NT2/D1 (cell line): ENCODE measurements around the gene MPV17.

Experiments used
- DNase-seq: peaks from one replicate; pipeline ENCODE4 v3.0.0-alpha.2; 2011; ENCODE audit warnings: low read depth, low spot score
- H3K27me3 ChIP-seq: 2 replicates; pipeline ENCODE4 v1.6.0; 2011; ENCODE audit warnings: mild to moderate bottlenecking; ENCODE audit not compliant: insufficient read length, insufficient read depth
- H3K36me3 ChIP-seq: 2 replicates; pipeline ENCODE4 v1.6.1; 2011; ENCODE audit warnings: mild to moderate bottlenecking, low read length, mixed read lengths; ENCODE audit not compliant: insufficient read depth, insufficient read length
- H3K4me1 ChIP-seq: 2 replicates; pipeline ENCODE4 v1.5.1; 2011; ENCODE audit not compliant: insufficient read depth, insufficient read length
- H3K4me3 ChIP-seq: 2 replicates; pipeline ENCODE4 v1.5.1; 2011; ENCODE audit warnings: low read depth; ENCODE audit not compliant: insufficient read length
- H3K9ac ChIP-seq: 2 replicates; pipeline ENCODE4 v1.6.0; 2011; ENCODE audit warnings: low read depth; ENCODE audit not compliant: insufficient read length
- H3K9me3 ChIP-seq: 2 replicates; pipeline ENCODE4 v1.5.1; 2011; ENCODE audit warnings: mild to moderate bottlenecking, low read length; ENCODE audit not compliant: insufficient read depth
- SUZ12 ChIP-seq: IDR thresholded peaks from 2 replicates; pipeline ENCODE4 v1.6.1; 2011; ENCODE audit not compliant: insufficient read length, insufficient read depth; ENCODE audit errors: extremely low read depth
- YY1 ChIP-seq: IDR thresholded peaks from 2 replicates; pipeline ENCODE4 v1.6.1; 2011; ENCODE audit not compliant: insufficient read length, insufficient read depth
- ZNF274 ChIP-seq: IDR thresholded peaks from 2 replicates; pipeline ENCODE4 v1.6.1; 2011; ENCODE audit warnings: mild to moderate bottlenecking, low read depth, low read length

MPV17 gene

GRCh38 chr2:27298391-27299080 is 24.4 kb downstream of the MPV17 start:
- Histone ChIP-seq H3K4me1 (no peaks in the 10 kb centered on the region), H3K27me3 (no peaks in the 10 kb centered on the region), H3K36me3 (no peaks in the 10 kb centered on the region), H3K4me3 (no peak overlapping the region), H3K9ac (no peak overlapping the region), H3K9me3 (no peaks in the 10 kb centered on the region)
- no peak for DNase-seq
- TF ChIP-seq ZNF274: no peak
- no peak for TF ChIP-seq SUZ12
- TF ChIP-seq YY1: no peak

GRCh38 chr2:27297195-27297594 is 25.7 kb downstream of the MPV17 start:
- Histone ChIP-seq H3K4me3 (no peak overlapping the region), H3K27me3 (no peaks in the 10 kb centered on the region), H3K36me3 (no peaks in the 10 kb centered on the region), H3K9me3 (no peaks in the 10 kb centered on the region), H3K9ac (no peak overlapping the region), H3K4me1 (no peaks in the 10 kb centered on the region)
- no peak for DNase-seq
- TF ChIP-seq ZNF274: no peak
- TF ChIP-seq YY1: no peak
- TF ChIP-seq SUZ12: no peak

GRCh38 chr2:27296481-27296880 is 26.4 kb downstream of the MPV17 start:
- H3K27me3 ChIP-seq: no peaks in the 10 kb centered on the region
- H3K9ac ChIP-seq: no peak overlapping the region
- no peaks in the 10 kb centered on the region for H3K4me1 ChIP-seq
- no peak for DNase-seq
- no peak for TF ChIP-seq YY1
- no peak for TF ChIP-seq SUZ12
- no peak for TF ChIP-seq ZNF274
- no peak overlapping the region for H3K4me3 ChIP-seq
- H3K36me3 ChIP-seq: no peaks in the 10 kb centered on the region
- H3K9me3 ChIP-seq: no peaks in the 10 kb centered on the region

GRCh38 chr2:27294928-27295327 is 28.0 kb downstream of the MPV17 start:
- no peak for DNase-seq
- Histone ChIP-seq H3K4me3 (no peak overlapping the region), H3K36me3 (no peaks in the 10 kb centered on the region), H3K9me3 (no peaks in the 10 kb centered on the region), H3K27me3 (no peaks in the 10 kb centered on the region), H3K9ac (no peak overlapping the region), H3K4me1 (no peaks in the 10 kb centered on the region)
- TF ChIP-seq YY1 (no peak), SUZ12 (no peak), ZNF274 (no peak)

GRCh38 chr2:27291865-27292264 is 31.0 kb downstream of the MPV17 start:
- Histone ChIP-seq H3K9ac (no peak overlapping the region), H3K4me3 (no peak overlapping the region), H3K27me3 (no peaks in the 10 kb centered on the region), H3K9me3 (no peaks in the 10 kb centered on the region), H3K4me1 (no peaks in the 10 kb centered on the region), H3K36me3 (no peaks in the 10 kb centered on the region)
- no peak for DNase-seq
- no peak for TF ChIP-seq ZNF274
- TF ChIP-seq SUZ12: no peak
- no peak for TF ChIP-seq YY1

- H3K27me3 ChIP-seq: no peaks in the 10 kb centered on the region
- no peaks in the 10 kb centered on the region for H3K9me3 ChIP-seq
- no peak overlapping the region for H3K4me3 ChIP-seq
- no peaks in the 10 kb centered on the region for H3K36me3 ChIP-seq
- no peak overlapping the region for H3K9ac ChIP-seq
- TF ChIP-seq SUZ12: no peak
- TF ChIP-seq ZNF274: no peak
- no peak for TF ChIP-seq YY1
- no peak for DNase-seq
- no peaks in the 10 kb centered on the region for H3K4me1 ChIP-seq
Observed at GRCh38 chr2:27290549-27290948, 32.3 kb downstream of the MPV17 start.

- Histone ChIP-seq H3K9me3 (no peaks in the 10 kb centered on the region), H3K4me3 (no peak overlapping the region), H3K36me3 (no peaks in the 10 kb centered on the region), H3K4me1 (no peaks in the 10 kb centered on the region), H3K27me3 (peaks cover 5% of the 10 kb centered on the region), H3K9ac (no peak overlapping the region)
- no peak for DNase-seq
- TF ChIP-seq ZNF274: no peak
- TF ChIP-seq SUZ12: no peak
- no peak for TF ChIP-seq YY1
Observed at GRCh38 chr2:27288610-27289009, 34.3 kb downstream of the MPV17 start.

- DNase-seq: no peak
- H3K27me3 ChIP-seq: peaks cover 5% of the 10 kb centered on the region
- TF ChIP-seq SUZ12 (no peak), ZNF274 (no peak), YY1 (no peak)
Observed at GRCh38 chr2:27285481-27285880, 37.4 kb downstream of the MPV17 start.

More at GRCh38 chr2:27285481-27285880, 37.4 kb downstream of the MPV17 start:
- H3K4me1 ChIP-seq: peaks cover 6% of the 10 kb centered on the region
- H3K9me3 ChIP-seq: no peaks in the 10 kb centered on the region
- H3K9ac ChIP-seq: no peak overlapping the region
- H3K4me3 ChIP-seq: no peak overlapping the region
- no peaks in the 10 kb centered on the region for H3K36me3 ChIP-seq
